HCT116 (cell line): ENCODE results near the gene CD164L2. TPM values are rescaled to one million over a fixed set of nuclear protein-coding genes. Genes with fewer than 3 reads are reported as not detected.

Experiments used
- ATAC-seq: fragments of 200-7000 bp; cut with Tn5 transposase; 2 replicates; pipeline ENCODE4 v1.9.1; 2020; ENCODE audit warnings: mild to moderate bottlenecking, moderate library complexity
- BruUV-seq: library from RNA; stranded (reverse); fragments of 400-500 nt; replicated peaks from 2 replicates; lab custom pipeline; 2021; lab: Mats Ljungman, UMichigan
- CTCF ChIA-PET: fragments of 300-600 bp; sonication (Branson Sonifier 250); formaldehyde crosslinking; loops from one replicate; lab custom pipeline; 2021; ENCODE audit warnings: antibody characterized with exemption; lab: Charles Lee
- POLR2A ChIA-PET: fragments of 300-600, 350-600 bp; sonication (Branson Sonifier 250); formaldehyde crosslinking; loops from one replicate; lab custom pipeline; 2021; ENCODE audit warnings: antibody characterized with exemption; lab: Charles Lee
- RAD21 ChIA-PET, 2 experiments: fragments of 300-600 bp; sonication (Branson Sonifier 250); formaldehyde crosslinking; loops; one replicate each; lab custom pipeline; 2023; ENCODE audit warnings: low total read pairs in 2 of 2; ENCODE audit not compliant: uncharacterized antibody in 2 of 2, unreplicated experiment in 2 of 2, low non-redundant PET in 1 of 2; lab: Charles Lee
- DNase-seq: peaks from one replicate; pipeline ENCODE4 v3.0.0-alpha.2; 2010; ENCODE audit warnings: low read depth, low spot score
- H2AFZ ChIP-seq: fragments of 200-600 bp; shearing (Covaris generic), sonication (generic); 2 replicates; pipeline ENCODE4 v1.6.1; 2017; ENCODE audit warnings: low read depth, mixed run types, mixed read lengths, antibody characterized with exemption, low read length; ENCODE audit not compliant: poor library complexity, severe bottlenecking
- H3K27ac ChIP-seq: 2 replicates; pipeline ENCODE4 v1.5.1; 2012; ENCODE audit warnings: low read depth, low read length
- H3K27me3 ChIP-seq: fragments of 200-600 bp; sonication (generic); 2 replicates; pipeline ENCODE4 v1.6.1; 2016; ENCODE audit warnings: mixed run types, low read length, mixed read lengths; ENCODE audit not compliant: insufficient read depth
- H3K36me3 ChIP-seq, 2 experiments: fragments of 200-500 bp in 1 of 2; fragments of 200-600 bp in 1 of 2; sonication (Bioruptor generic) in 1 of 2; sonication (generic) in 1 of 2; 2 replicates each; pipeline versions ENCODE4 v1.5.1 to v1.6.1; 2014 to 2016; ENCODE audit warnings: low read length in 2 of 2, inconsistent platforms in 1 of 2, mixed read lengths in 1 of 2, mixed run types in 1 of 2; ENCODE audit not compliant: insufficient read depth in 2 of 2, control insufficient read depth in 1 of 2
- H3K4me1 ChIP-seq, 2 experiments: fragments of 200-600 bp in 1 of 2; sonication (generic) in 1 of 2; 2 replicates each; pipeline versions ENCODE4 v1.5.1 to v1.6.1; 2012 to 2017; ENCODE audit warnings: low read length in 2 of 2, inconsistent platforms in 1 of 2, mild to moderate bottlenecking in 1 of 2, mixed read lengths in 1 of 2, mixed run types in 1 of 2, moderate library complexity in 1 of 2; ENCODE audit not compliant: insufficient read depth in 2 of 2, control insufficient read depth in 1 of 2
- H3K4me2 ChIP-seq: fragments of 200-600 bp; sonication (generic); 2 replicates; pipeline ENCODE4 v1.6.1; 2017; ENCODE audit warnings: mixed run types, low read length, mixed read lengths
- H3K4me3 ChIP-seq, 2 experiments: fragments of 200-600 bp in 1 of 2; sonication (generic) in 1 of 2; replicated peaks in 1 of 2; 2 replicates each; pipeline ENCODE4 v1.5.1; 2011 to 2016; ENCODE audit warnings: low read length in 2 of 2, control low read depth in 1 of 2, low read depth in 1 of 2, mild to moderate bottlenecking in 1 of 2, mixed read lengths in 1 of 2, mixed run types in 1 of 2
- H3K79me2 ChIP-seq: fragments of 200-600 bp; sonication (generic); 2 replicates; pipeline ENCODE4 v1.6.1; 2017; ENCODE audit warnings: mild to moderate bottlenecking, mixed run types, low read length, moderate library complexity, mixed read lengths; ENCODE audit not compliant: insufficient read depth
- H3K9ac ChIP-seq: fragments of 200-600 bp; sonication (generic); 2 replicates; pipeline ENCODE4 v1.6.1; 2016; ENCODE audit warnings: low read length, mixed read lengths
- H3K9me2 ChIP-seq: fragments of 200-600 bp; sonication (generic), shearing (Covaris generic); 2 replicates; pipeline ENCODE4 v1.6.1; 2017; ENCODE audit warnings: mixed run types, mild to moderate bottlenecking, moderate library complexity; ENCODE audit not compliant: insufficient read depth
- H3K9me3 ChIP-seq, 2 experiments: fragments of 200-500 bp in 1 of 2; fragments of 200-600 bp in 1 of 2; sonication (Bioruptor generic) in 1 of 2; sonication (generic) in 1 of 2; 2 replicates each; pipeline ENCODE4 v1.6.1; 2014 to 2017; ENCODE audit warnings: low read length in 2 of 2, mixed read lengths in 2 of 2, inconsistent platforms in 1 of 2, low read depth in 1 of 2, mild to moderate bottlenecking in 1 of 2, mixed run types in 1 of 2, moderate library complexity in 1 of 2; ENCODE audit not compliant: control insufficient read depth in 1 of 2, insufficient read depth in 1 of 2
- H4K20me1 ChIP-seq: fragments of 200-600 bp; sonication (generic), shearing (Covaris generic); 2 replicates; pipeline ENCODE4 v1.6.1; 2017; ENCODE audit warnings: mixed run types, mild to moderate bottlenecking, moderate library complexity; ENCODE audit not compliant: insufficient read depth
- CTCF ChIP-seq, 3 experiments: fragments of 200-600 bp in 1 of 3; sonication (generic) in 1 of 3; IDR thresholded peaks in 2 of 3; conservative IDR thresholded peaks in 1 of 3; 2 replicates each; pipeline ENCODE4 v1.5.1; 2012 to 2017; ENCODE audit warnings: low read depth in 2 of 3, low read length in 2 of 3, antibody characterized with exemption in 1 of 3, borderline replicate concordance in 1 of 3, control low read depth in 1 of 3, mild to moderate bottlenecking in 1 of 3, mixed read lengths in 1 of 3, mixed run types in 1 of 3, moderate library complexity in 1 of 3; ENCODE audit not compliant: insufficient read depth in 1 of 3
- RAD21 ChIP-seq: IDR thresholded peaks from 2 replicates; pipeline ENCODE4 v1.6.1; 2012; ENCODE audit warnings: low read depth, mild to moderate bottlenecking
- SP1 ChIP-seq: IDR thresholded peaks from 2 replicates; pipeline ENCODE4 v1.6.1; 2012; ENCODE audit warnings: low read depth
- YY1 ChIP-seq: IDR thresholded peaks from 2 replicates; pipeline ENCODE4 v1.6.1; 2011; ENCODE audit warnings: low read length, low read depth, moderate library complexity, mild to moderate bottlenecking; ENCODE audit not compliant: insufficient replicate concordance; ENCODE audit errors: extremely low read depth
- intact Hi-C: fragments of 100-400 bp; cut with micrococcal nuclease; formaldehyde crosslinking; loops from 2 replicates; pipeline ENCODE4 v1.10.0; 2022
- total RNA-seq: library from RNA; stranded (reverse); gene quantifications from one replicate; pipeline ENCODE4 v1.2.1, GENCODE V29; 2021; ENCODE audit not compliant: unreplicated experiment

The CD164L2 gene
- total RNA-seq, 1 experiment from 2014 or later, result 11.6 TPM

GRCh38 chr1:27395441-27396195 is 12.5 kb upstream of the CD164L2 start:
- ChIA-PET CTCF (interaction anchor here (0.6 to 4.2 kb wide), 19 partner anchors 13 to 351 kb away, joined by 3 to 65 read pairs (median 5); partner anchors contain the start of genes CD164L2 and WASF2), POLR2A (interaction anchor here (0.6 kb wide), 1 partner anchor 162 kb away, joined by 3 read pairs; no protein-coding TSS in a partner anchor), RAD21 (interaction anchor here (0.7 to 1.8 kb wide), 10 partner anchors 20 to 99 kb away, joined by 3 to 6 read pairs (median 3); no protein-coding TSS in a partner anchor)
- DNase-seq (peak; percentile 68), ATAC-seq (peak; percentile 49)
- H4K20me1 ChIP-seq, result no peaks in the 10 kb centered on the region
- no peak overlapping the region for H3K9ac ChIP-seq
- H3K79me2 ChIP-seq, result peaks cover 25% of the 10 kb centered on the region
- H3K27ac ChIP-seq, result peak overlapping the region; percentile 43; the same call in 1 of the 2 replicates
- no peaks in the 10 kb centered on the region for H3K9me3 ChIP-seq
- H2AFZ ChIP-seq, result no peak overlapping the region
- no peaks in the 10 kb centered on the region for H3K27me3 ChIP-seq
- intact Hi-C loops, result loop anchor here (2.0 to 5.0 kb wide), 2 partner anchors 211 to 267 kb away; no protein-coding TSS in a partner anchor
- TF ChIP-seq CTCF (IDR thresholded peaks at IDR 0.05 in 2 of 3, conservative IDR thresholded peaks at IDR 0.05 in 1 of 3; ENCODE audit: borderline replicate concordance in 1 of 3, insufficient read depth in 1 of 3, low read depth in 2 of 3, low read length in 2 of 3) (peak; percentile 97 to 98 (median 97)), SP1 (no peak), RAD21 (peak; percentile 97), YY1 (peak; percentile 36)
- peaks cover 17 to 40% of the 10 kb centered on the region in 2 experiments for H3K4me1 ChIP-seq
- no peaks in the 10 kb centered on the region for H3K9me2 ChIP-seq
- H3K36me3 ChIP-seq, result peaks cover 0 to 12% of the 10 kb centered on the region in 2 experiments; a peak in 1 of 4 replicates
- no peak overlapping the region for H3K4me3 ChIP-seq
- H3K4me2 ChIP-seq, result peak overlapping the region; percentile 6; the same call in 1 of the 2 replicates
- BruUV-seq, result no TSS peak
